ENCODE results near the gene NMRAL1.
A peak's percentile ranks its signal among the peaks of the same experiment; 100 is the strongest.

The NMRAL1 gene

DNA sequence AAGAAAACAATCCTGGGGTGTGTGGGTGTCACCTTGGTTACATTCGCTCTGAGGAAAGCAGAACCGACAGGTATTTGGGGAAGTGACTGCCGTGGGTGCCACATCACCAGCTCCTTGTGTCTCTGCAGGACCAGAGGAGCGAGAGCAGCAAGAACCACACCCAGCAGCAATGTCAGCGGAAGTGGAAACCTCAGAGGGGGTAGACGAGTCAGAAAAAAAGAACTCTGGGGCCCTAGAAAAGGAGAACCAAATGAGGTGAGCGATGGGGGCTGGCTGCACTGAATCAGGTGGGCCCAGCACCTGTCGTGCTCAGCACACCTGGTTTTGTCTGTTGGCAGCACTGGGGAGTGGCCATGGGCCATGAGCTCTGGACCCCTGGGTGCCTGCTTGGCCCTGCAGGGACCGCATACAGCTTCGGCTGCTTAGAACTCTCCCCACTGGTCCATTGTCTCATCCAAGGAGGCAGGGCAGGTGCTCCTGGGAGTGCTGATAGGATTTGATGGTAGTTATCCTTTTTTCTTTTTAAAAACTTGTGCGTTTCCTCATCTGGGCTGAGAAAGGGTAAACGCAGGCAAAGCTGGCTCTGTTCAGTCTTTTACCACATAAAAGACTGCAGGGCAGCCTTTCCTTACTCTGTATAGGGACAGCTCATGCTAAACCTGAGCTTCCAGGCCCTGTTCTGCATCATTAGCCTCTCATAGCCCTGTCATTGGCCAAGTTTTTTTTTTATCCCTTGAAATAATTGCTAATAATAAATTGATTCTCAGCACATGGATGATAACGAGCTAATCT lies 31.1 kb upstream of the NMRAL1 start:
- FAIRE-seq (peak; percentile 93), DNase-seq (ENCODE audit: insufficient read length, low spot score) (peak; percentile 68)

- FAIRE-seq (no peak), DNase-seq (ENCODE audit: insufficient read length, low spot score) (no peak)
Observed at GRCh38 chr16:4501071-4501478, 26.6 kb upstream of the NMRAL1 start.

DNA sequence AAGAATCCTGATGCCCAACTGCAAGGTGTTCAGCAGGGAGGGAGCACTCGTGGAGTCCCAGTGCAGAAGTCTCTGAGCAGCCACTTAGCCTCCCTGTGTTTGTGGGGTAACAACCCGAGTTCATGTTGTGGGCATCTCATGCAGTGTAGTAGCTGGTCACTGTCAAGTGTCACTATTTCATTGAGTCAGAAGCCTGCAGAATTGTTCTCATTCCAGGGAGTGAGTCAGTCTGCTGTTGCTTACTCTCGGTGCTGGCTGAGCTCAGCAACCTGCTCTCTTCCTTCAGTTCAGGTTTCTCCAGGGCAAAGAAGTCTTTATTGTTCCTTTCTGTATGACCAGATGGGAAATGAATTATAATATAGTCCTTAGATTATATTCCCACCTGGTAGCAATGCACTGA lies 25.8 kb upstream of the NMRAL1 start:
- FAIRE-seq (no peak), DNase-seq (ENCODE audit: insufficient read length, low spot score) (no peak)

- no peak for FAIRE-seq
Observed at GRCh38 chr16:4499196-4499555, 24.8 kb upstream of the NMRAL1 start.

DNA sequence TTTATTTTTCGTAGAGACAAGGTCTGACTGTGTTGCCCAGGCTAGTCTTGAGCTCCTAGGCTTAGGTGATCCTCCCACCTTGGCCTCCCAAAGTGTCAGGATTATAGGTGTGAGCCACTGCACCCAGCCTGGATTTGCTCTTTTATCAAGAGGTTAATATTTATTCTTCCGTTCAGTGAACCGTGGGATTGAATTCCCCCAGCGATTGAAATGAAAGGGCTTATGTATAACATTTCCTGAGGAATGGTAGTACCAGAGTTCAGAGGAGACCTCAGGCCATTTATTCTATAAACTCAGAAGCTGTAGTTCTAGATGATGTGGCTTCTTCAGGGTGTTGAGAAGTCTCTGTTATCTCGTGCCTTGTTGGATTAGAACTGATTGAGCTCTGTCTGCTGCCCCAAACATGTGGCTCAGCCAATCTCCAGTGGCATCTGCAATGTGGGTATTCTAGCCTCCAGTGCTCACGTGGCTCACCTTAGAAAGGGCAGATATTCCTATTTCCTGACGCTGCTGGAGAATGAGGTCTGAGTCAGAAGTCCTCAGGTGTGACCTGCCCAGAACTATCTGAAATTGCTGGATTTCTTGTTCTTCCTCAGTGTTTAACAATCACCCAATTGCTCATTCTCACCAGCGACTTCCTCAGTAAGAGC lies 24.2 kb upstream of the NMRAL1 start:
- DNase-seq (ENCODE audit: insufficient read length, low spot score), result no peak
- FAIRE-seq, result no peak

More at GRCh38 chr16:4499196-4499555, 24.8 kb upstream of the NMRAL1 start:
- no peak for DNase-seq (ENCODE audit: insufficient read length, low spot score)

DNA sequence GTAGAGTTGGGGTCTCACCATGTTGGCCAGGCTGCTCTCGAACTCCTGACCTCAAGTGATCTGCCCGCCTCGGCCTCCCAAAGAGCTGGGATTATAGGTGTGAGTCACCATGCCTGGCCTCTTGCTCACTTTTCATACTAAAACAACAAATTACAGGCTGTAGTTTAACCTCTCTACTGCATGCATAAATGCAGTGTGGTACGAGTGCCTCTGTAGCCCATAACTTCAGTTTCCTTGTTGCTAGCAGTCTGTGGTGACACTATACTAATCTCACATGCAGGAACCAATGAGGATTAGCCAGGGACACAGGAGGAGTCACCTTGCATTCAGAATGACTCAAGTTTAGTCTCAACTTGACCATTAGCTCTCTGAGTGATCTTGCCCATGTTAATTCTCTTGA lies 21.9 kb upstream of the NMRAL1 start:
- DNase-seq (ENCODE audit: insufficient read length, low spot score) (no peak), FAIRE-seq (no peak)

GRCh38 chr16:4495766-4496165 lies 21.3 kb upstream of the NMRAL1 start:
- FAIRE-seq (no peak), DNase-seq (ENCODE audit: insufficient read length, low spot score) (no peak)

DNA sequence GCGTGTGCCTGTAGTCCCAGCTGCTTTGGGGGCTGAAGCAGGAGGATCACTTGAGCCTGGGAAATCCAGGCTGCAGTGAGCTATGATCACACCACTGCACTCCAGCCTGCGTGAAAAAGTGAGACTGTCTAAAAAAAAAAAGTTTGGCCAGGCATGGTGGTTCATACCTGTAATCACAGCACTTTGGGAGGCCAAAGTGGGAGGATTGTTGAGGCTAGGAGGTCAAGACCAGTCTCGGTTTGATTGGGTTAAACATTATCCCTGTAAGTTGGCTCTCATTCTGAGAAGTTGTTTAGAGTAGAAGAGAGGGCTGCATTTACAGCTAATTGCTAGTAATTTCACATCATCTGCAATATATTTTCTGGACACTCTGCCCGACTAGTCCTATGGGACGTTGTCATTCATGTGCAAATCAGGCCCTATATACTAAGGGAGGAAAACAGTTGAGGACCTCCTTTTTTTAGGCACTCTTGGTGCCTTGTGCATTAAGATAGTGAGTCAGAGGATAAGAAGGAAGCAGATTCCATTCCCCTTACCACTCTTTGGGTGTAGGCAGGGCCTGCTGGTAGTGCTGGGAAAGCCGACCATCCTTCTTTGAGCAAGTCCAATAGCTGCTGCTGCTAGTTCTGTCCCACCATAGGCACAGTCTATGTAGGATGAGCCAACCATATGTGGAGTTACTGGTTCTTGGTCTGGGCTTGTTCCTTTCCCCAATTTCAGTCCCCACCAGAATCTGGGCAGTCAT lies 20.5 kb upstream of the NMRAL1 start:
- DNase-seq (ENCODE audit: insufficient read length, low spot score) (no peak), FAIRE-seq (no peak)

DNA sequence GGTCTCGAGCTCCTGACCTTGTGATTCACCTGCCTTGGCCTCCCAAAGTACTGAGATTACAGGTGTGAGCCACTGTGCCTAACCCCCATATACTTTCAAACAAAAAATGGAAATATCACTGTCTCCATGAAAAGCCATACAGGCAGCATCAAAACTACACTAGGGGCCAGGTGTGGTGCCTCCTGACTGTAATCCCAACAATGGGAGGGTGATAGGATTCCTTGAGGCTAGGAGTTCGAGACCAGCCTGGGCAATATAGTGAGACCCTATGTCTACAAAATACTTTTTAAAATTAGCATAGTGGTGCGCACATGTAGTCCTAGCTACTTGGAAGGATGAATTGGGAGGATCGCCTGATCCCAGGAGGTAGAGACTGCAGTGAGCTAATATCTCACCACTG lies 17.5 kb upstream of the NMRAL1 start:
- FAIRE-seq, result no peak

GRCh38 chr16:4489030-4489429 lies 14.6 kb upstream of the NMRAL1 start:
- no peak for FAIRE-seq
- DNase-seq (ENCODE audit: insufficient read length, low spot score), result no peak

More for the DNA sequence above, 17.5 kb upstream of the NMRAL1 start:
- DNase-seq (ENCODE audit: insufficient read length, low spot score), result no peak

GRCh38 chr16:4488499-4488967 lies 14.1 kb upstream of the NMRAL1 start:
- FAIRE-seq (no peak), DNase-seq (ENCODE audit: insufficient read length, low spot score) (no peak)

DNA sequence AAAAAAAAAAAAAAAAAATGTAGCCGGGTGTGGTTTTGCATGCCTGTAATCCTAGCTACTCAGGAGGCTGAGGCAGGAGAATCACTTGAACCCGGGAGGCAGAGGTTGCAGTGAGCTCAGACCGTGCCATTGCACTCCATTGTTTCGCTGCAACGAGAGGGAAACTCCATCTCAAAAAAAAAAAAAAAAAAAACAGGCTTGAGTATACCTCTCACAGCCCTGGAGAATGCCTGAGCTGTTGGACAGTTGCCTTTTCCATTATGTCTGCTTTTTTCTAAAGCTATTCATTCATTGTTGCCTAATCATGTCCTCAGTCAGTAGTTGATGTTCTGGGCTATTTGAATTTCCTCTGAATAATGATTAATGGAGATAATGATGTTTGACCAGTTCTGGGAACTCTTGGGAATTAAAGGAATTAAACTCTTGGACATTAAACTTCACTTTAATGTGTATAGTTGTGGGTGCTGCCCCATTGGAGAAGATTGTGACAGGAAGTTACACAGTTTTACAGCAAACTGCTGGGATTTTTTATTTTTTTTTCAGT lies 13.6 kb upstream of the NMRAL1 start:
- FAIRE-seq, result no peak

GRCh38 chr16:4486126-4486893 lies 11.9 kb upstream of the NMRAL1 start:
- DNase-seq (ENCODE audit: insufficient read length, low spot score), result no peak
- FAIRE-seq, result no peak

More for the DNA sequence above, 13.6 kb upstream of the NMRAL1 start:
- no peak for DNase-seq (ENCODE audit: insufficient read length, low spot score)

DNA sequence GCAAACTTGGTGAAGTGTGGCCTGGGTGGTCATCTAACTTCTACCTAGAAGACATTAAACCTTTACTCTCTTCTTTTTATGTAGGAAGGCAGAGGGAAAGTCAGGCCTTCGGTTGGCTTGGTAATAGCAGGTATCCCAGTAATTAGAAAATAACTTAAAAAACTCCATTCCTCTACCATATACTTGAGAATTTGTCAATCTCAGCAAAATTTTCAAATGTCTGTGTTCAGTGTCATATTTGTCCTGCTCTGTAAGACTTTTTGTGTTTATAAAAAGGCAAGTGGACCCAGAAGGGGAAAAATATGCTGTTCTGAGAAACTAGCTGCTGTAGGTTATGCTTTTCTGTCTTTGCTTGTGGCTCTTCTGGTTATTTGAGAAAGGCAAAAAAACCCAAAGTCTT lies 7.5 kb upstream of the NMRAL1 start:
- no peak for FAIRE-seq
- no peak for DNase-seq (ENCODE audit: insufficient read length, low spot score)

GRCh38 chr16:4481526-4481925 lies 7.1 kb upstream of the NMRAL1 start:
- DNase-seq (ENCODE audit: insufficient read length, low spot score) (no peak), FAIRE-seq (no peak)

GRCh38 chr16:4477966-4478365 lies 3.5 kb upstream of the NMRAL1 start:
- no peak for DNase-seq (ENCODE audit: insufficient read length, low spot score)
- no peak for FAIRE-seq

- FAIRE-seq (peak; percentile 80), DNase-seq (ENCODE audit: insufficient read length, low spot score) (peak; percentile 88)
Observed at GRCh38 chr16:4475880-4476788, 1.7 kb upstream of the NMRAL1 start, which contains the start of gene HMOX2. Gene HMOX2 (plus strand): TSS chr16:4476398. CDS start chr16:4505525, 29,127 bp downstream.

DNA sequence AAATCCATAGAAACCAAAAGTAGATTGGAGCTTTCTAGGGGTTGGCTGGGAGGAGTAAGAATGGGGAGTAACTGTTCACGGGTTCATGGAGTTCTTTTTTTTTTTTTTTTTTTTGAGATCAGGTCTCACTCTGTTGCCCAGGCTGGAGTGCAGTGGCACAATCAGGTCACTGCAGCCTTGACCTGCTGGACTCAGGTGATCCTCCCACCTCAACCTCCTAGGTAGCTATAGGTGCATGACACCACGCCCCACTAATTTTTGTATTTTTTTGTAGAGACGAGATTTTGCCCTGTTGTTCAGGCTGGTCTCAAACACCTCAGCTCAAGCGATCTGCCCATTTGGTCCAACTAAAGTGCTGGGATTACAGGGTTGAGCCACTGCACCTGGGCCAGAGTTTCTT lies 1.5 kb downstream of the NMRAL1 start:
- FAIRE-seq, result no peak
- DNase-seq (ENCODE audit: insufficient read length, low spot score), result no peak

DNA sequence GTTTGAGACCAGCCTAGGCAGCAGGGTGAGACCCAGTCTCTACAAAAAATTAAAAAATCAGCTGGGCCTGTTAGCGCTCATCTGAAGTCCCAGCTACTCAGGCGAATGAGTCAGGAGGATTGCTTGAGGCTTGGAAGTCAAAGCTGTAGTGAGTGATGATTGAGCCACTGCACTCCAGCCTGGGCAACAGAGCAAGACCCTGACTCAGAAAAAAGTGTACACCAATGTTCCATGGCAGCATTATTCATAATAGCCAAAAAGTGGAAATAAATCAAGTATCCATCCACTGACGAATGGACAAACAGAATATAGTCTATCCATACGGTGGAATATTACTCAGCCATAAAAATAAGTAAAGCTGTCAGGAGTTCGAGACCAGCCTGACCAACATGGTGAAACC lies 2.6 kb downstream of the NMRAL1 start:
- FAIRE-seq (no peak), DNase-seq (ENCODE audit: insufficient read length, low spot score) (no peak)

Data from GM19239 (cell line).